Breast epithelium (tissue), 3 donors: ENCODE data around the gene GPR149.

Experiments
- CTCF ChIP-seq, 3 donors: fragments of 450-650 bp; IDR thresholded peaks; one replicate each; pipeline ENCODE4 v1.5.1; 2016 to 2017; ENCODE audit warnings: antibody characterized with exemption in 3 of 3, mild to moderate bottlenecking in 3 of 3, moderate library complexity in 3 of 3
- POLR2A ChIP-seq: fragments of 450-650 bp; IDR thresholded peaks from one replicate; pipeline ENCODE4 v1.6.1; 2016; ENCODE audit warnings: antibody characterized with exemption, mild to moderate bottlenecking, moderate library complexity
- POLR2AphosphoS5 ChIP-seq, 3 donors: sonication (generic); formaldehyde crosslinking; IDR thresholded peaks; one replicate each; pipeline ENCODE4 v1.6.1; 2017; ENCODE audit warnings: antibody characterized with exemption in 3 of 3

GRCh38 chr3:154334973-154335420 is 95.0 kb downstream of the GPR149 start:
- TF ChIP-seq CTCF (IDR thresholded peaks at IDR 0.05), result peak in 1 of 3 donors; percentile 47
- no peak for TF ChIP-seq POLR2AphosphoS5 (IDR thresholded peaks at IDR 0.05)
- no peak for TF ChIP-seq POLR2A
